Measurements from ENCODE around the gene BAIAP2L2.

- no peak for TF ChIP-seq CTCF (IDR thresholded peaks at IDR 0.05)
- no peak for TF ChIP-seq POLR2A (IDR thresholded peaks at IDR 0.05)
Measured at GRCh38 chr22:38136607-38137006, 26.1 kb upstream of the BAIAP2L2 start.

All from testis (tissue), 2 donors.